Testis (tissue), 3 donors: ENCODE data around the gene SLC16A6. TPM values are rescaled to one million over a fixed set of nuclear protein-coding genes. Genes with fewer than 3 reads are reported as not detected.
"Not testable (repeated sequence)": the region's sequence is repeated elsewhere in the genome, so short reads cannot be mapped to it uniquely, and the experiment has no call there.

ENCODE experiments used
- DNase-seq: peaks from one replicate; pipeline ENCODE4 v3.0.0-alpha.2; 2019
- H3K27ac ChIP-seq, 2 donors: fragments of 200-600 bp; sonication (generic); one replicate each; pipeline ENCODE4 v1.5.1; 2019
- H3K27me3 ChIP-seq: fragments of 200-600 bp; sonication (generic); one replicate; pipeline ENCODE4 v1.5.1; 2019
- H3K36me3 ChIP-seq: fragments of 200-600 bp; sonication (generic); one replicate; pipeline ENCODE4 v1.5.1; 2017; ENCODE audit warnings: low read depth; ENCODE audit errors: missing control alignments
- H3K4me1 ChIP-seq: fragments of 200-600 bp; sonication (generic); one replicate; pipeline ENCODE4 v1.5.1; 2019
- H3K4me3 ChIP-seq, 2 donors: fragments of 200-600 bp; sonication (generic); one replicate each; pipeline ENCODE4 v1.5.1; 2017 to 2019
- H3K9me3 ChIP-seq: fragments of 200-600 bp; sonication (generic); one replicate; pipeline ENCODE4 v1.5.1; 2017
- POLR2A ChIP-seq: fragments of 450-650 bp; IDR thresholded peaks from one replicate; pipeline ENCODE4 v1.6.1; 2017; ENCODE audit warnings: antibody characterized with exemption, mild to moderate bottlenecking, moderate library complexity
- WGBS, 2 donors: methylation state at CpG; one replicate each; pipeline ENCODE4 v1.1.5; 2018; 5-methylcytosine and 5-hydroxymethylcytosine counted together
- intact Hi-C: fragments of 100-400 bp; cut with DNase I; formaldehyde crosslinking; loops from one replicate; pipeline ENCODE4 v1.15.1; 2023; ENCODE audit warnings: low total_unique reads
- polyA plus RNA-seq: library from polyadenylated mRNA; stranded (reverse); fragments of 350-450 nt; fragmentation: Illumina TruSeq; extraction: RNeasy Lipid Tissue Mini Kit (QIAGEN cat#74804); gene quantifications from one replicate; pipeline ENCODE4 v1.2.3, GENCODE V29; 2014; ENCODE audit warnings: low read depth, low replicate concordance; ENCODE audit not compliant: insufficient read depth
- total RNA-seq, 2 donors: library from RNA; depleted of rRNA; stranded (reverse); fragments of >200 nt; gene quantifications; one replicate each; pipeline ENCODE4 v1.2.3, GENCODE V29; 2016
- TF ChIP-seq, protein P1 (sequence below), 3 experiments: fragments of 450-650 bp in 2 of 3; fragments of 200-600 bp in 1 of 3; sonication (generic) in 1 of 3; IDR thresholded peaks; one replicate each; pipeline ENCODE4 v1.5.1; 2016 to 2019; ENCODE audit warnings: antibody characterized with exemption in 3 of 3, mild to moderate bottlenecking in 2 of 3, moderate library complexity in 1 of 3

SLC16A6 gene
- total and polyA plus RNA-seq, 3 donors from 2014 or later = 1.5 to 2.2 (median 1.9) TPM

DNA sequence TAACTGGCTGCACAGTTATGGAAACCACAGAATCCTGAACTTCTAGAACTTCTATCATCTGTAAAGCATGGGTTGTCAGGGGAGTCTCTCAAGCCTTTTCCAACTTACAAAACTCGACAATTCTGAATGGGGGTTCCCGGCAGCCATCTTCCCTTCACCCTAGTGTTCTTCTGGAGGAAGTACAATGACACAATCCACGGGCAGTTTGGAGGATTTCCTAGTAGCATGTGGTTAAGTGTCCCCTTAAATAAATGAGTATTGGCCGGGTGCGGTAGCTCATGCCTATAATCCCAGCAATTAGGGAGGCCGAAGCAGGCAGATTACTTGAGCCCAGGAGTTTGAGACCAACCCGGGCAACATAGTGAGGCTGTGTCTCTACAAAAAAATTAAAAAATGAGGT is 2.1 kb downstream of the SLC16A6 start:
- Histone ChIP-seq H3K36me3 (no peaks in the 10 kb centered on the region), H3K4me3 (no peak overlapping the region), H3K9me3 (no peaks in the 10 kb centered on the region), H3K27me3 (no peaks in the 10 kb centered on the region), H3K4me1 (no peaks in the 10 kb centered on the region), H3K27ac (no peak overlapping the region)
- intact Hi-C loops = no loop called here
- DNase-seq = no peak
- TF ChIP-seq, protein P1, sequence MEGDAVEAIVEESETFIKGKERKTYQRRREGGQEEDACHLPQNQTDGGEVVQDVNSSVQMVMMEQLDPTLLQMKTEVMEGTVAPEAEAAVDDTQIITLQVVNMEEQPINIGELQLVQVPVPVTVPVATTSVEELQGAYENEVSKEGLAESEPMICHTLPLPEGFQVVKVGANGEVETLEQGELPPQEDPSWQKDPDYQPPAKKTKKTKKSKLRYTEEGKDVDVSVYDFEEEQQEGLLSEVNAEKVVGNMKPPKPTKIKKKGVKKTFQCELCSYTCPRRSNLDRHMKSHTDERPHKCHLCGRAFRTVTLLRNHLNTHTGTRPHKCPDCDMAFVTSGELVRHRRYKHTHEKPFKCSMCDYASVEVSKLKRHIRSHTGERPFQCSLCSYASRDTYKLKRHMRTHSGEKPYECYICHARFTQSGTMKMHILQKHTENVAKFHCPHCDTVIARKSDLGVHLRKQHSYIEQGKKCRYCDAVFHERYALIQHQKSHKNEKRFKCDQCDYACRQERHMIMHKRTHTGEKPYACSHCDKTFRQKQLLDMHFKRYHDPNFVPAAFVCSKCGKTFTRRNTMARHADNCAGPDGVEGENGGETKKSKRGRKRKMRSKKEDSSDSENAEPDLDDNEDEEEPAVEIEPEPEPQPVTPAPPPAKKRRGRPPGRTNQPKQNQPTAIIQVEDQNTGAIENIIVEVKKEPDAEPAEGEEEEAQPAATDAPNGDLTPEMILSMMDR (IDR thresholded peaks at IDR 0.05) = no peak
- TF ChIP-seq POLR2A = no peak
- WGBS, 2 donors = 68 to 80% methylated on average over 7 of the region's 7 CpGs

DNA sequence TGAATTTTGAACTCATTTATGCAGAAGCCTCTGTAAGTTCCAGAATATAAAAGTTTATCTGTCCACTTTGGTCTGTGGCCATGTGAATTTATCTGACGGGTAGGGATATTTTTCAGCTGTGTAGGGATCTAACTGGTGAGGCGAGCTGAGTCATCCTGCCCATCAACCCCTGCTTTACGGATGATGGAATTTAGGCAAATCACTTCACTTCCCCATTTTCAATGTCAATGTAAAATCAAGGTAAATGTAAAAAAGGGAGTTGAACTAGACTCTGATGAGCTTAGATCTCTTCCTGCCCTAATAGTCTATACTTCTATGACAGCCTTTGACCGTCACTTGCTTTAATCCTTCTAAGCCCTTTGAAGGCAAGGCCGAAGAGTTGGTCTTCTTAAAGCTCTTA is 2.6 kb downstream of the SLC16A6 start:
- intact Hi-C loops = no loop called here
- WGBS, 2 donors = 70 to 85% methylated on average over 5 of the region's 5 CpGs

DNA sequence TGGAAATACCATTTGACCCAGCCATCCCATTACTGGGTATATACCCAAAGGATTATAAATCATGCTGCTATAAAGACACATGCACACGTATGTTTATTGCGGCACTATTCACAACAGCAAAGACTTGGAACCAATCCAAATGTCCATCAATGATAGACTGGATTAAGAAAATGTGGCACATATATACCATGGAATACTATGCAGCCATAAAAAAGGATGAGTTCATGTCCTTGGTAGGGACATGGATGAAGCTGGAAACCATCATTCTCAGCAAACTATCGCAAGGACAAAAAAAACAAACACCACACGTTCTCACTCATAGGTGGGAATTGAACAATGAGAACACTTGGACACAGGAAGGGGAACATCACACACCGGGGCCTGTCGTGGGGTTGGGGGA is 9.0 kb downstream of the SLC16A6 start:
- H3K27ac ChIP-seq, H3K9me3 ChIP-seq, H3K4me1 ChIP-seq, intact Hi-C loops, H3K36me3 ChIP-seq, H3K4me3 ChIP-seq, DNase-seq, H3K27me3 ChIP-seq: not testable (repeated sequence)
- 67 to 85% methylated on average over 4 to 6 of the region's 6 CpGs for WGBS, 2 donors

More for the DNA sequence above, 2.6 kb downstream of the SLC16A6 start:
- no peak for DNase-seq
- no peak overlapping the region for H3K4me3 ChIP-seq
- no peak overlapping the region for H3K27ac ChIP-seq
- H3K9me3 ChIP-seq = no peaks in the 10 kb centered on the region
- H3K4me1 ChIP-seq = no peaks in the 10 kb centered on the region
- H3K36me3 ChIP-seq = no peaks in the 10 kb centered on the region
- TF ChIP-seq POLR2A = no peak
- TF ChIP-seq, protein P1 (IDR thresholded peaks at IDR 0.05) = no peak
- no peaks in the 10 kb centered on the region for H3K27me3 ChIP-seq

DNA sequence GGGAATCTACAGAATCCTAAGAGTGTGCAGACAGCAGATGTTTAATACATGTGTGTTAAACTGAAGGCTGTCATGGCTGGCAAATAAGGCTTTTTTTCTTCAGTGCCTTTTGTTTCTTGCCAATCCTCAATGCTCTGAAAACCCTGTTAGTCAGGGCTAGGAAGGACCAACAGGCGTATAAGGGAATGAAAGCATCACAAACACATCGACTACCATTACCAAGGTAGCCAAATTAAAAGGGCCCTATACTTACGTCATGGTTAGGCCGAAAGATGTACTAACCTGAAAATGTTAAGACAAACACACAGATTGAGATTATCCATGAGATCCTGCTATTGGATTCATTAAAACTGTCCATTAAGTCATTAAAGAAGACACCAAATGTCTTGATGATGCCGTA is 13.1 kb downstream of the SLC16A6 start:
- no peak for TF ChIP-seq POLR2A
- TF ChIP-seq, protein P1 (IDR thresholded peaks at IDR 0.05) = no peak
- WGBS, 2 donors = 91 to 94% methylated on average over 5 of the region's 5 CpGs
- intact Hi-C loops = no loop called here

DNA sequence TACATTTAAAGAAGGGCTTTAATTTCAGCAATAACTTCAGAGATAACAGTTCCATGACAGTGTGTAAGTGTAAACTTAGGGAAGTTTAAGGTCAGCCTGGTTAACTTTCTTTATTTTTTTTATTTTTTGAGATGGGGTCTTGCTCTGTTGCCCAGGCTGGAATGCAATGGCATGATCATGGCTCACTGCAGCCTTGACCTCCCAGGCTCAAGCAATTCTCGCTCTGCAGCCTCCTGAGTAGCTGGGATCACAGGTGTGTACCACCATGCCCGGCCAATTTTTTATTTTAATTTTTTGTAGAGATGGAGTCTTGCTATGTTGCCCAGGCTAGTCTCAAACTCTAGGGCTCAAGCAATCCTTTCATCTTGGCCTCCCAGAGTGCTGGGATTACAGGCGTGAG is 14.6 kb downstream of the SLC16A6 start:
- H3K4me3 ChIP-seq, H3K4me1 ChIP-seq, H3K36me3 ChIP-seq, H3K9me3 ChIP-seq, DNase-seq, intact Hi-C loops, H3K27me3 ChIP-seq, H3K27ac ChIP-seq: not testable (repeated sequence)
- WGBS, 2 donors = 85 to 100% methylated on average over 3 of the region's 3 CpGs

More for the DNA sequence above, 13.1 kb downstream of the SLC16A6 start:
- H3K4me3 ChIP-seq = no peak overlapping the region
- H3K27me3 ChIP-seq = no peaks in the 10 kb centered on the region
- no peak overlapping the region for H3K27ac ChIP-seq
- H3K4me1 ChIP-seq = no peaks in the 10 kb centered on the region
- H3K9me3 ChIP-seq = no peaks in the 10 kb centered on the region
- DNase-seq = no peak
- H3K36me3 ChIP-seq = no peaks in the 10 kb centered on the region

DNA sequence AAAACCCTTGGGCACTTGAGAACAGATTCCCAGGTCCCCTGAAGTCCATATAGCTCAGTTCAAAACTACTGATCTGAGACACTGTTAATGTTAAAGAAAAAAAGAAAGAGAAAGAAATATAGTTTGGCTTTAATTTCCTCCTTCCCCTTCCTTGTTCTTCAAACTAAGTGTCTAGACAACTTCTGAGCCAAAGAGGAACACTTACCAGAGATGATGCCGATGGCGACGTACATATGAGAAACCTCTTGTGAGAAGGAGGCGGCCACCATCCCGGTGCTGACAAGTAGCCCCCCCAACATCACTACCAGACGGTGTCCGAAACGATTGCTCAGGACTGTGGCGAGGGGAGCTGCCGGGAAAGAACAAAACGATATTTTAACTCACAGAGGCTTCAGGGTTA is 17.2 kb downstream of the SLC16A6 start:
- no peaks in the 10 kb centered on the region for H3K4me1 ChIP-seq
- H3K36me3 ChIP-seq = no peaks in the 10 kb centered on the region
- H3K9me3 ChIP-seq = no peaks in the 10 kb centered on the region
- intact Hi-C loops = no loop called here
- TF ChIP-seq POLR2A = no peak
- TF ChIP-seq, protein P1 (IDR thresholded peaks at IDR 0.05) = no peak
- H3K4me3 ChIP-seq = no peak overlapping the region
- H3K27me3 ChIP-seq = no peaks in the 10 kb centered on the region
- no peak overlapping the region for H3K27ac ChIP-seq
- 89 to 93% methylated on average over 11 of the region's 11 CpGs for WGBS, 2 donors
- DNase-seq = no peak

GRCh38 chr17:68265833-68266232 is 25.1 kb downstream of the SLC16A6 start:
- DNase-seq, H3K27ac ChIP-seq, H3K27me3 ChIP-seq, H3K36me3 ChIP-seq, H3K9me3 ChIP-seq, H3K4me3 ChIP-seq, H3K4me1 ChIP-seq: not testable (repeated sequence)
- 91 to 97% methylated on average over 2 of the region's 2 CpGs for whole genome bisulfite sequencing, 2 donors
- intact Hi-C loops = loop anchor here (10.0 kb wide), 2 partner anchors 169 to 199 kb away; no protein-coding TSS in a partner anchor
